Ecto neural progenitor cell (in vitro differentiated cells): Measurements from ENCODE around the gene SLC22A7.

Experiments
- DNase-seq: peaks from one replicate; pipeline ENCODE4 v3.0.0-alpha.2; 2018; ENCODE audit warnings: low spot score

Gene SLC22A7

GRCh38 chr6:43283514-43283901 is 14.6 kb upstream of the SLC22A7 start:
- DNase-seq, result no peak

DNA sequence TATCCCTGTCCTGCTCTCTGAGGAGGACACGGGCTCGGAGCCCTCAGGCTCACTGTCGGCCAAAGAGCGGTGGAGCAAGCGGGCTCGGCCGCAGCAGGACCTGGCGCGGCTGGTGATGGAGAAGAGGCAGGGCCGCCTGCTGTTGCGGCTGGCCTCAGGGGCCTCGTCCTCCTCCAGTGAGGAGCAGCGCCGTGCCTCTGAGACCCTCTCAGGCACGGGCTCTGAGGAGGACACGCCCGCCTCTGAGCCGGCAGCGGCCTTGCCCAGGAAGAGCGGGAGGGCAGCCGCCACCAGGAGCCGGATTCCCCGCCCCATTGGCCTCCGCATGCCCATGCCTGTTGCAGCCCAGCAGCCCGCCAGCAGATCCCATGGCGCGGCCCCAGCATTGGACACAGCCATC is 14.2 kb upstream of the SLC22A7 start:
- no peak for DNase-seq

- peak; percentile 68 for DNase-seq
Observed at GRCh38 chr6:43284991-43285781, 12.9 kb upstream of the SLC22A7 start.

GRCh38 chr6:43285832-43286231 is 12.2 kb upstream of the SLC22A7 start:
- DNase-seq, result no peak

DNA sequence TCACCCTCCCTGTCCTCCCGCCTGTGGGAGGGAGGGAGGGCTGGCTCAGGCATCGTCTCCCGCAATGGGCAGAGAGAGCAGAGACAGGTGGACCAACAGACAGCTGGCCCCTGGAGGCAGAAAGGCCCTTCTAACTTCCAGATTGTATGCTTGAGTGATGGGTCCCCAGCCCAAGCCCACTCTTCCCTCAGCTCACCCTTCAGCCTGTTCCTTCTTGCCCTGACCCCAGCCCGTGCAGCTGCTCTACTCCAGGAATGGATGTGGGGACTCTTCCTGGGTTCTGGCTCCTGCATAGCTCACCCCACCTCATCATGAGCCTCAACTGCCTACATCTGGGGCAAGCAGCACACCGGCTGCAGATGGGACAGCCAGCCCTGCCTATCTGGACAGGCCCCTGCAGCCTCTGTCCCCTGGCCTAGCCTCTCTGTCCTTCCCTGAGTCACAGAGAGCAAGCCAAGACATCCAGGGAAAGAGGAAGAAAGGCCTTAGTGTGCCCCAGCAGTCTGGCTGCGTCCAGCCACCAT is 11.5 kb upstream of the SLC22A7 start:
- no peak for DNase-seq

GRCh38 chr6:43286980-43287716 is 10.9 kb upstream of the SLC22A7 start:
- no peak for DNase-seq

DNA sequence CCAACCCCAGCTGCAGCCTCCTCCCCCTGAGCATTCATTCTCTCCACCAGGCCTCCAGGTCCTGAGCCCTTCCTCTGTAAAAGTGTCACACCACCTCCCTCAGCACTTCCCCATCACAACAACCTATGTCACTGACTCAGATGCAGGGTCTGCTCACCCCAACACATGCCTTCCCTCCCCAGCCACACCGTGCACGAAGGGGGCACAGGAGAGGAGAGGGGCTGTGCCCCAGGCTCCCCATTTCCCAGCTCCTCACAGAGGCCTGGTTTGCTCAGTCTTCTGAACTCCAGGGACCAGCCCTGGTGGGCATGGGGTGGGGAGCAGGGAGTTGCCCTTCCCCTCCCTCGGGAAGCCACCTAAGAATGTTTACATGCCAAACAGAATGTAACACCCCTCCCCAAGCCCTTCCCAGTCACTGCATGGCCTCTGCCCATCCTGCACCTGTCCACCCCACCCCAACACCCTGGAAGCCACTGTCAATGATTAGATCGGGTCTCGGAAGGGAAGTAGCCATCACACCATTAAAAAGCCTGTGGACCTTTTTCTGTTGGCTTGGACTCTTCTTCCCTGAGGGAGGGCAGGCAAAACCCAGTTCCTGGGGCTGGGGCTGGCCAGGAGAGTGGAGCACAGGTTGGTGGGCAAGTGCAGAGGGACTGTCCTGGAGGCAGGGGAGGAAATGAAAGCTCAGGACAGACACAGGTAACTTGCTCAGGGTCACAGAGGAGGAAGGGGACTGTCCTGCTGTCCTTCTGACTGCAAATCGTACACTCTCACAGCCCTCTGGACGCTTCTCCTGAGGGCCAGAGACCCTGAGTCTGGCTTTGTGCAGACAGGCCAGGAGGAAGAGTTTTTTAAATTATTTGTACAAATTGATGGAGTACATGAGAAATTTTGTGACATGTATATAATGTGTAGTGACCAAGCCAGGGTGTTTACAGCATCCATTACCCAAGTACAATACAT is 10.1 kb upstream of the SLC22A7 start:
- no peak for DNase-seq

- no peak for DNase-seq
Observed at GRCh38 chr6:43290339-43290904, 7.6 kb upstream of the SLC22A7 start.

- DNase-seq, result no peak
Observed at GRCh38 chr6:43290905-43291355, 7.1 kb upstream of the SLC22A7 start.

GRCh38 chr6:43291708-43292107 is 6.4 kb upstream of the SLC22A7 start:
- no peak for DNase-seq

GRCh38 chr6:43292341-43292740 is 5.7 kb upstream of the SLC22A7 start:
- no peak for DNase-seq

- DNase-seq, result no peak
Observed at GRCh38 chr6:43292763-43293318, 5.2 kb upstream of the SLC22A7 start.

- DNase-seq, result no peak
Observed at GRCh38 chr6:43293698-43294097, 4.4 kb upstream of the SLC22A7 start.

GRCh38 chr6:43294536-43294935 is 3.5 kb upstream of the SLC22A7 start:
- DNase-seq, result no peak

DNA sequence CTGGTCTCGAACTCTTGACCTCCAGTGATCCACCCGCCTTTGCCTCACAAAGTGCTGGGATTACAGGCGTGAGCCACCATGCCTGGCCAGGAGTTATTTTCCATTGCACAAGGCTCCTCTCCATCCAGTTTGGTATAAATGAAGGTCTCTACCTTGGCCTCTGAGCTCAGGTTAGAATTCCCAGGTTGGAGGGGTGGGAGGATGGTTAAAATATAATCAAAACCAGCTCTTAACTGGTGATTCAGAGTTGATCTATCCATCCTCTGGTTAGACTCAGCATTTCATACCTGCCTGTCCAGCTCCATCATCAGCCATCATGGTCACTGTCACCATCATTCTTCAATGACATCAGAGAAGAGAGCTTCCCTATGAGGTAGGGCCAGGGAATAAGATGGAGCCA is 2.6 kb upstream of the SLC22A7 start:
- DNase-seq, result no peak

- no peak for DNase-seq
Observed at GRCh38 chr6:43296780-43297497, 1.1 kb upstream of the SLC22A7 start.

- DNase-seq, result no peak
Observed at GRCh38 chr6:43298565-43299337, 691 bp downstream of the SLC22A7 start.

DNA sequence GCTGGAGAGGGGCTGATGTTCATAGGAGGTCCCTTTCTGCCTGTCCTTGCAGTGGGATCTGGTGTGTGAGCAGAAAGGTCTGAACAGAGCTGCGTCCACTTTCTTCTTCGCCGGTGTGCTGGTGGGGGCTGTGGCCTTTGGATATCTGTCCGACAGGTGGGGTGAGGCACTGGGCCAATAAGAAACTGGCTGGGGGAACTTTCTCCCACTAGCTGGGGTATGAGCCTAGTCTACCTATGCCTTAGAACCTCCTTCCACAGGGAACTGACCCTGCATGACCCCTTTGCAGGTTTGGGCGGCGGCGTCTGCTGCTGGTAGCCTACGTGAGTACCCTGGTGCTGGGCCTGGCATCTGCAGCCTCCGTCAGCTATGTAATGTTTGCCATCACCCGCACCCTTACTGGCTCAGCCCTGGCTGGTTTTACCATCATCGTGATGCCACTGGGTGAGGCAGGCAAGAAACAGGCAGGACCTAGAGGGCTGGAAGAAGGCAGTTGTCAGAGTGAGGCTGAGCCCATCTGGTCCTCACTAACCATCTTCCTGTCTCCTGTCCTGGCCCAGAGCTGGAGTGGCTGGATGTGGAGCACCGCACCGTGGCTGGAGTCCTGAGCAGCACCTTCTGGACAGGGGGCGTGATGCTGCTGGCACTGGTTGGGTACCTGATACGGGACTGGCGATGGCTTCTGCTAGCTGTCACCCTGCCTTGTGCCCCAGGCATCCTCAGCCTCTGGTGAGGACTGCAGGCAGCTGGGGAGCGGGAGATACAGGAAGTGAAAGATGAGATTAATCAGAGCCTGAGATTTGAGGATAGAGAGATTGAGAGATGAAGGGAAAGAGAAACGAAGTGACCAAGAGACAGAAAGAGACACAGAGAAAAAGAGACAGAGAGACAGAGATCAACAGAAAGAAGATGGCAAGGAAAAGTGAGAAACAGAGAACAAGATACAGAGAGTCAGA is 1.6 kb downstream of the SLC22A7 start:
- no peak for DNase-seq
